SU-DHL-6 (cell line): Measurements from ENCODE around the gene PTRH1.

Experiments
- EZH2phosphoT487 ChIP-seq: fragments of 200-600 bp; sonication (generic), shearing (Covaris generic); conservative IDR thresholded peaks from 2 replicates; pipeline ENCODE4 v1.6.1; 2018; ENCODE audit warnings: mild to moderate bottlenecking, antibody characterized with exemption, low read length, moderate library complexity, mixed read lengths
- TF ChIP-seq, protein P1 (sequence below): fragments of 200-600 bp; sonication (generic); IDR thresholded peaks from one replicate; pipeline ENCODE4 v1.5.1; 2017; ENCODE audit warnings: antibody characterized with exemption, mild to moderate bottlenecking, low read length, moderate library complexity; ENCODE audit not compliant: insufficient read depth, poor library complexity, severe bottlenecking

DNA sequence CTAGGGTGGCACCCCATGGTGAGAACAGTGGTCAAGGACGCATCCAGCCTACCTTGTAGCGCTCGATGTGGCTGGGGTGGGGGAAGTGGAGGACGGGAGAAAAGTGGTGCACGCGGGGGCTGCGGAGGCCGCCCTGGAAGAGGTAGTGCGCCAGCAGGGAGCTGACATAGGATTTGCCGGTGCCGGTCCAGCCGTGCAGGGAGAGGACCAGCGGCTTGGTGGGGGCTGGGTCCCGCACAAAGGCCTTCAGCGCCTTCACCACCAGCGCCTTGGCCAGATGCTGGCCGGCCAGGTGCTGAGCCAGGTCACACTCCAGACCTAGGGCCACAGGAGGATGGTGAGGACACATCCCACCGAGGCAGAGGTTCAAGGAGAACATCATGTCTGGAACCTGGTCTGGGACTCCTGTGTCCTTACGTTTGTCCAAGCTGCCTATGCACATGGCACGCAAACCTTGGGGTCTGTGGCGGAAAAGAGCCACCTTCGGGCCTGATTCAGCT lies 18.8 kb upstream of the PTRH1 start:
- TF ChIP-seq, protein P1, sequence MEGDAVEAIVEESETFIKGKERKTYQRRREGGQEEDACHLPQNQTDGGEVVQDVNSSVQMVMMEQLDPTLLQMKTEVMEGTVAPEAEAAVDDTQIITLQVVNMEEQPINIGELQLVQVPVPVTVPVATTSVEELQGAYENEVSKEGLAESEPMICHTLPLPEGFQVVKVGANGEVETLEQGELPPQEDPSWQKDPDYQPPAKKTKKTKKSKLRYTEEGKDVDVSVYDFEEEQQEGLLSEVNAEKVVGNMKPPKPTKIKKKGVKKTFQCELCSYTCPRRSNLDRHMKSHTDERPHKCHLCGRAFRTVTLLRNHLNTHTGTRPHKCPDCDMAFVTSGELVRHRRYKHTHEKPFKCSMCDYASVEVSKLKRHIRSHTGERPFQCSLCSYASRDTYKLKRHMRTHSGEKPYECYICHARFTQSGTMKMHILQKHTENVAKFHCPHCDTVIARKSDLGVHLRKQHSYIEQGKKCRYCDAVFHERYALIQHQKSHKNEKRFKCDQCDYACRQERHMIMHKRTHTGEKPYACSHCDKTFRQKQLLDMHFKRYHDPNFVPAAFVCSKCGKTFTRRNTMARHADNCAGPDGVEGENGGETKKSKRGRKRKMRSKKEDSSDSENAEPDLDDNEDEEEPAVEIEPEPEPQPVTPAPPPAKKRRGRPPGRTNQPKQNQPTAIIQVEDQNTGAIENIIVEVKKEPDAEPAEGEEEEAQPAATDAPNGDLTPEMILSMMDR = no peak
- TF ChIP-seq EZH2phosphoT487 = no peak
